Cardiac fibroblast (primary cell): ENCODE data around the gene CHST8.

Experiments
- DNase-seq, 2 donors: peaks; one replicate each; pipeline versions ENCODE4 v3.0.0 to v3.0.0-alpha.2; 2010; ENCODE audit warnings: low read depth in 2 of 2
- H3K4me3 ChIP-seq, 2 donors: replicated peaks in 1 of 2; 1 replicate in 1 of 2; 2 replicates in 1 of 2; pipeline ENCODE4 v1.5.1; 2011; ENCODE audit warnings: low read depth in 2 of 2, low read length in 2 of 2, mild to moderate bottlenecking in 2 of 2, moderate library complexity in 1 of 2
- TF ChIP-seq, protein P1 (sequence below): IDR thresholded peaks from one replicate; pipeline ENCODE4 v1.5.1; 2011; ENCODE audit warnings: low read depth, mild to moderate bottlenecking, low read length, inconsistent platforms

Gene CHST8

GRCh38 chr19:33703821-33704220 is 82.1 kb downstream of the CHST8 start:
- no peak overlapping the region for H3K4me3 ChIP-seq
- TF ChIP-seq, protein P1, sequence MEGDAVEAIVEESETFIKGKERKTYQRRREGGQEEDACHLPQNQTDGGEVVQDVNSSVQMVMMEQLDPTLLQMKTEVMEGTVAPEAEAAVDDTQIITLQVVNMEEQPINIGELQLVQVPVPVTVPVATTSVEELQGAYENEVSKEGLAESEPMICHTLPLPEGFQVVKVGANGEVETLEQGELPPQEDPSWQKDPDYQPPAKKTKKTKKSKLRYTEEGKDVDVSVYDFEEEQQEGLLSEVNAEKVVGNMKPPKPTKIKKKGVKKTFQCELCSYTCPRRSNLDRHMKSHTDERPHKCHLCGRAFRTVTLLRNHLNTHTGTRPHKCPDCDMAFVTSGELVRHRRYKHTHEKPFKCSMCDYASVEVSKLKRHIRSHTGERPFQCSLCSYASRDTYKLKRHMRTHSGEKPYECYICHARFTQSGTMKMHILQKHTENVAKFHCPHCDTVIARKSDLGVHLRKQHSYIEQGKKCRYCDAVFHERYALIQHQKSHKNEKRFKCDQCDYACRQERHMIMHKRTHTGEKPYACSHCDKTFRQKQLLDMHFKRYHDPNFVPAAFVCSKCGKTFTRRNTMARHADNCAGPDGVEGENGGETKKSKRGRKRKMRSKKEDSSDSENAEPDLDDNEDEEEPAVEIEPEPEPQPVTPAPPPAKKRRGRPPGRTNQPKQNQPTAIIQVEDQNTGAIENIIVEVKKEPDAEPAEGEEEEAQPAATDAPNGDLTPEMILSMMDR = no peak
- no peak for DNase-seq

DNA sequence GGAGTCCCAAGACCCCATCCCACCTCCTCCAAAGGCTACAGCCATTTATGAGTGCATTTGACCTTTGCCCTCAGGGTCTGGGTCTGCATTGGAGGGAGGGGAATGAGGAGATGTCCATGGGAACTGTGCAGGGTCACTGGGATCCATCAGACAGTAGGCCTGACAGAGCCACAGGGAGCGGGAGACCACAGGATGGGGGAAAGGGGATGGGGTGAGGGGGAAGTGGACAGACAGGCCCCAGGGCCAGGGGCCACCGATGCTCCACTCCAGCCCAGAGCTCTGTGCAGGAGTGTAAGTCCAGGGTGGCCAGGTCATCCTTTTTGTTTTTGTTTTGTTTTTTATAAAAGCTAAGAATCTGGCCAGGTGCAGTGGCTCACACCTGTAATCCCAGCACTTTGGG is 82.5 kb downstream of the CHST8 start:
- no peak for DNase-seq
- H3K4me3 ChIP-seq = no peak overlapping the region
- TF ChIP-seq, protein P1 = no peak

GRCh38 chr19:33705090-33705847 is 83.5 kb downstream of the CHST8 start:
- DNase-seq = no peak

GRCh38 chr19:33705860-33706259 is 84.1 kb downstream of the CHST8 start:
- no peak overlapping the region for H3K4me3 ChIP-seq
- no peak for DNase-seq
- TF ChIP-seq, protein P1 = no peak

More at GRCh38 chr19:33705090-33705847, 83.5 kb downstream of the CHST8 start:
- no peak overlapping the region for H3K4me3 ChIP-seq
- TF ChIP-seq, protein P1 = no peak

GRCh38 chr19:33706631-33707030 is 84.9 kb downstream of the CHST8 start:
- H3K4me3 ChIP-seq = no peak overlapping the region
- TF ChIP-seq, protein P1 = no peak
- no peak for DNase-seq

DNA sequence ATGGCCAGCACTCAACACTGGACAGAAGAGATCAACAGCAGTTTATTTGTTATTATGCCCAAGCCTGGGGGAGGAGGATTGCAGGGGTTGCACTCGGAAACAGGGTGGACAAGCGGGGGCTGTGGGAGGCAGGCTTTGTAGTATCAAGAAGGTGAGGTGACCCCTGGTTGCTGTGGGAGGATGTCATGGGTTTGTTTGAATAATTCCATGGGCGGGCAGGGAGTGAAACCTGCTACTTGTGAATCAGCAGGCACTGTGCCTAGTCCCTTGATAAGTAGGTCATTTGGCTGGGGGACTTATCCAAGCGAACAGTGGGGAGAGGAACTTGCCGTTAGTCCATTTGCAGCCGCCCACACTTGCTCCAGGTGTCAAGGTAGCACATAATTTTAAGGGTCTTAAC is 90.5 kb downstream of the CHST8 start:
- TF ChIP-seq, protein P1 = no peak
- no peak for DNase-seq
- no peak overlapping the region for H3K4me3 ChIP-seq

DNA sequence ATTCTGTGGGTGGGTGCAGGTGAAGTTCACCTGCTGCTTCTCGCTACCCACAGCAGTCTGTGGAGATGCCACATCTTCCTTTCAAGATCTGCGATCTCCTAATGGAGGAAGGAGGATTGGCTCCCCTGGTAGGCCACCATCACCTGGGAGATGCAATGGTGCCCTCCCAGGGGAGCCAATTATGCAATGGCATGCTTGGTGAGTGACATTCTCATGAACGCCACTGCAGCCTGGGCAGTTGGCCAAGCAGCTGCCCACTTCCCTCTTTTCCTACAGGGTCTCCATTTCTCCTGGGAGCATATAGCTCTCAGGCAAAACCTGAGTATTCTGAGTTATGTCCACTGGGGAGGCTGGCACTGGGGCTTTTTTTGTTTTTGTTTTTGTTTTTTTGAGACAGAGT is 91.4 kb downstream of the CHST8 start:
- no peak for DNase-seq
- no peak overlapping the region for H3K4me3 ChIP-seq
- TF ChIP-seq, protein P1 = no peak
